Activated CD8-positive, alpha-beta memory T cell treated with anti-CD3 and anti-CD28 coated beads, Interleukin-2, amount 50 U/mL, for 24 hours (primary cell): ENCODE data around the gene SNTG2.

Experiments
- DNase-seq: peaks from one replicate; pipeline ENCODE4 v3.0.0-alpha.2; 2020; ENCODE audit errors: extremely low read depth

SNTG2 gene

DNA sequence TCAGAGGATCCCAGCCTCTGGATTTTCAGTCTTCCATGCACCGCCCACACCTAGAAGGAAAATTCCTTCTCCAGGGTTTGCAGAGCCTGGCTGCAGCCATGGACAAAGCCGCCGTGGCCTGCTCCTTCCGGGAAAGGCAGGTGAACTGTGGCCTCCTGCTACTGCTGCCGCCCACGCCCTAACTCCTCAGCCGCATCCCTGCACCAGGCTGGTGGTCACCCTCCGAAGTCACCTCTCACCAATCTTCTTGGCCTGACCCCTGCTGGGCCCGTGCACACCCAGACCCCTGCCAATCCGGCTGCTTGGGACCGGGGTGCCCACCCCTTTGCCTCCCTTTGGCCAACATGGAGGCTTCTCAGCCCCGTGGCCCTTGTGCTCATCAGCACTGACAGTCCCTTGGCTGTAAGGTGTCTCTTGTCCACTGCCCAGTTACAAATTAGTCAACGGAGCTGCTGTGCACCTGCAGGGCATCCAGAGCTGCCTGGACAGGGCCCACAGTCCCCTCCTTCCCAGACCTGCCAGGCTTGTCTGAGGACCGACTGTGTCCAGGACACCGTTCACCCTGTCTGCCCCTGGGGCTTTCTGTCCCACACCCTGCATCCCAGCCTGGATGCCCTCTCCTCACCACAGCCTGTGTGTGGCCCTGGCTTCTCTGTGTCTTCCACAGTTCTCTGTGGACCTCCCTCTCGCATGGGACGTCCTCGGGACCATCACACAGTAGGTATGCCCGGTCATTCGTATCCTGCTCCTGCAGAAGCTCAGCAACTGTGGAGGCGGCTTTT is 332.6 kb downstream of the SNTG2 start:
- DNase-seq = no peak

DNA sequence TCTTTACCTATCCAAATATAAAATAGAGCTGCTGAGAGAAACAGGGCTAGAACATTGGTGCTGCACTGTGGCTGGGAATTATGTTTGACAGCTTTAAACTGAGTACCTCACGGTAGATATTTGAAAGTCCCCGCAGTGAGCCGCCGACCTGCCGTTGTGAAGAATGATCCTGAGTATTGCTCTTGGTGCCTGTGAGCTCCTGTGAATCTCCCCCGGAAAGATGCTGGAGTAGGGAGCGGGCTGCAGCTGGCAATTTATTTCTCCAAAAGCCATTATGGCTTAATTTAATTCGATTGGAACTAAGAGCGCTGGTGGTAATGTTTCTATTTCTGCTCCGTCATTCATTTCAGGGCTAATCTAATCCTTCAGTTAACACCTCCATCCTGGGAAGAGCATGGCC is 333.2 kb downstream of the SNTG2 start:
- DNase-seq = no peak

DNA sequence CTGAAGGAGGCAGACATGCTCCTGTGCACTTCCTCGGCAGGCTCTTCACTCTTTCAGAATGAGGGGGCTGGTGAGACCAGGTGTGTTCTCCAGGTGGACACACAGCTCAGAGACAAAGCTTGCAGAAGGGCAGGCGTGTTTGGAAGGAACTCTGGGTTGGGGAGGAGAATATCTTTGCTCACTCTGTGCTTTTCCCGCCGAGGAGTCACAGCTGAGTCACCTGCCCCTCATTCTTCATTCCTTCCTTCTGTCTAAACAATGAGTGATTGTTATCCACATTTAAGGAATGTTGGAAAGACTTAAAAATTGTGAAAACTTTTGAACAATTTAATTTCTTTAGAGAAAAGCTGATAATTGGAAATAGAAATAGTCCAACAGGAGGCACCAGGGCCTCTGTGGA is 336.3 kb downstream of the SNTG2 start:
- DNase-seq = no peak

DNA sequence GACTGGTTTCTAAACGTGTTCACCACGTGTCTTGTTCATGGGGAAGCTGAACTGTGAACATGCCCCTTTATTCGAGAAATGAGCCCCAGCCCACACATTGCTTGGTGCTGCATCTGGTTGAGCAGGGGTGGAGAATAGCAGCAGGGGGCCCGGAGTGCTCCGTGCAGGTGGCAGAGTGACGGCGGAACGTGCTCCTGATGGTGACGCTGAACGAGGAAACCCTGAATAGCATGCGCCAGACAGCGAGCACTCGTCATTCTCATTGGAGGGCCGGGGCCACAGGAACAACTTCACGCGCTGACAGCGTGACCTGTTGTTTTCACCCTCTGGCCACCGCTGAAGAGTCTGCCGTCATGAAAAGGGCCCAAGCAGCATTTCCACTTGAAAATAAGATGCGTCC is 336.8 kb downstream of the SNTG2 start:
- DNase-seq = no peak

DNA sequence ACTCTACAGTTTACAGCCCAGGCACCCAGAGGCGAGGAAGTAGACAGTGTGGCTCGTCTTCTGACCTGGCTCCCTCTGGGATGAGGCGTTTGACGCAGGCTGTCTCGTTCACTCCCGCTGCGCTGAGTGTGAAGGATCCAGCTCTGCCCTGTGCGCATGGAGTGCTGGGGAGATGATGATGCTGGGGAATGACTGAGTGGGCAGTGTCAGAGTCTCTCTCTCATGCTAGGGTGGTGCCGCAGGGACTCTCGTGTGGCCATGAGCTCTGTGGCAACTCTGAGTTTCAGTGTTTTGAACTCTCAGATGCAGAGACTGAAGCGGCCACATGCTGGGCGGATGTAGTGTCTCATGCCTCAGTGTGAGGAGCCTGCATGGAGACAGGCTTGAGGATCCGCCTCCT is 344.3 kb downstream of the SNTG2 start:
- no peak for DNase-seq

DNA sequence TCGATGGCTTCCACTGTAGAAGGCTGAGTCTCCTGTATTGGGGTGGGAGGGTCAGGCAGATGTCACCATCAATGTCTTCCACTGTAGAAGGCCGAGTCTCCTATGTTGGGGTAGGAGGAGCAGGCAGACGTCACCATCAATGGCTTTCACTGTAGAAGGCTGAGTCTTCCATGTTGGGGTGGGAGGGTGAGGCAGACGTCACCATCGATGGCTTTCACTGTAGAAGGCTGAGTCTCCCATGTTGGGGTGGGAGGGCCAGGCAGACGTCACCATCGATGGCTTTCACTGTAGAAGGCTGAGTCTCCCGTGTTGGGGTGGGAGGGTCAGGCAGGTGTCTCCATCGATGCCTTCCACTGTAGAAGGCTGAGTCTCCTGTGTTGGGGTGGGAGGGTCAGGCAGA is 345.1 kb downstream of the SNTG2 start:
- DNase-seq = no peak

DNA sequence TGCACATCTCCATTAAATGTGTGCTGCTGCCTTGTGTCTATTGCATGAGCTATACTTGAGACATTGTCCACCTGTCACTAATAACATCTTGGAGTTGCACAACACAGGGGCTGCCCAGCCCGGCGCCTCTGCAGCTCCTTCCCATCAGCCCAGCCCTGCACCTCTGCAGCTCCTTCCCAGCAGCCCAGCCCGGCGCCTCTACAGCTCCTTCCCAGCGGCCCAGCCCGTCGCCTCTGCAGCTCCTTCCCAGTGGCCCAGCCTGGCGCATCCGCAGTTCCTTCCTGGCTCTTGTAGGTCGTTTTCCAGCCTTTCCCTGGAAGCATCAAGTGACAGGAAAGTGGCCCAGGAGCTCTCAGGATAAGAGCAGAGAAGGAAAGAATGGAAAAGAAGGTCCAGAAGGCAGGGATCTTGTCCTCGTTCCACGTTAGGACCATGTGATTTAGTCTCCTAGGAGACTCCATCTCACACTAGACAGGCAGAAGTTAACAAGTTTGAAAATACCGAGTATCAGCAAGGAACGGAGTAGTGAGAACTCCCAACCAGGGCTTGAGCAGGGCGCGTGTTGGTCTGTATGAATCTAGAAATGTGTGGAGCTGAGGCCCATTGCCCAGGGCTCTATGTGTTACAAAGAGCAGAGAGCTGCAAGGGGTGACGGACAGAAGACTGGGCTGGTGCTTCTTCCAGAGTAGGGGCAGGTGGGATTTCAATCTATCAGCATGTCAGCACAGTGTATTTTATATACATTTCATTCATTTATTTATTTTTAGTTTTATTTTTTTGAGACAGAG is 346.9 kb downstream of the SNTG2 start:
- no peak for DNase-seq

DNA sequence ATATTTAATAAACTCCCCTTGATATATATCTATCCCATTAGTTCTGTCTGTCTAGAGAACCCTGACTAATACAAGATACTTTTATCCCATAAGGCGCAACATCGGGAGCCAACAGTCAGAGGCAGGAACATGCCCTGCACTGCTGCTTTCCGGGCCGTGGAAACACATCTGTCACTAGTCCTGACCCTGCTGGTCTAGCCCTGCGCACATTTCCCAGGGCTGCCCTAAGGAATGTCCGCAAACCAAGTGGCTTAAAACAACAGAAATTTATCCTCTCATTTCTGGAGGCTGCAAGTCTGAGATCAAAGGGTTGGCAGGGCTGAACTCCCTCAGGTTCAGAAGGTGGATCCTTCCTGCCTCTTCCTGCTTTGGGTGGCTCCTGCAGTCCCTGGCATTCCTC is 348.4 kb downstream of the SNTG2 start:
- no peak for DNase-seq

DNA sequence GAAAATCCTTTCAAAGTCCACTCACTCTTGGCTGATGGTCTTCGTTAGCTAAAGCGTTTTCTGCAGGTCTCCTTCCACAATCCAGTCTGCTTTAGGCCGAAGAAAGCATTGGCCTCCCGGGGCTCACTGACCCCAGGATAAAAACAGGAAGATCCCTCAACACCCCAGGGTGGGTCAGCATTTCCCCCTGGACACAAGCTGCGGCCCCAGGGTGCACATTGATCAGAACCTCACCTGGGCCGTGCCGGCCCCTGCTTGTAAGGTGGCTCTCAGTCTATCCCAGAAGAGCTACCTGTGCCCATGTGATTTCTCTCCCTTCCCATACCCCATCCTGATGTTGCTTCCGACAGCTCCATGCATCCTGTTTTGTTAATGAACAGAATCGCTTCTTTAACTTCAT is 349.6 kb downstream of the SNTG2 start:
- no peak for DNase-seq

DNA sequence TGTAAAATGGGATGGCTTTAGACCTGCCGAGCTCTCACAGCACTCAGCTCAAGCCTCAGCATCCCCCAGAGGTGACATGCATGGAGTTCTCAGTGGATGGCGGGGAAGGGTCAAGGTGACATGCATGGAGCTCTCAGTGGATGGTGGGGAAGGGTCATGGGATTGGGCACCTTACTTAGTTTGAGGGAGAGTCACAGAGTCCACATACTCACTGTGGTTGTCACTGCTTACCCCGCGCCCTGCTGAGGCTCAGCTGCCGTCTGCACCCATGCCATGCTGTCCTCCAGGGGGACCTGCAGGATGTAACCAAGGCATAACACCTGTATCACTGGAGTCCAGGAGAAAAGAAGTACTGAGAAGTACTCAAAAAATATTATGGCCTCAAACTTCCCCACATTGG is 350.4 kb downstream of the SNTG2 start:
- DNase-seq = no peak

DNA sequence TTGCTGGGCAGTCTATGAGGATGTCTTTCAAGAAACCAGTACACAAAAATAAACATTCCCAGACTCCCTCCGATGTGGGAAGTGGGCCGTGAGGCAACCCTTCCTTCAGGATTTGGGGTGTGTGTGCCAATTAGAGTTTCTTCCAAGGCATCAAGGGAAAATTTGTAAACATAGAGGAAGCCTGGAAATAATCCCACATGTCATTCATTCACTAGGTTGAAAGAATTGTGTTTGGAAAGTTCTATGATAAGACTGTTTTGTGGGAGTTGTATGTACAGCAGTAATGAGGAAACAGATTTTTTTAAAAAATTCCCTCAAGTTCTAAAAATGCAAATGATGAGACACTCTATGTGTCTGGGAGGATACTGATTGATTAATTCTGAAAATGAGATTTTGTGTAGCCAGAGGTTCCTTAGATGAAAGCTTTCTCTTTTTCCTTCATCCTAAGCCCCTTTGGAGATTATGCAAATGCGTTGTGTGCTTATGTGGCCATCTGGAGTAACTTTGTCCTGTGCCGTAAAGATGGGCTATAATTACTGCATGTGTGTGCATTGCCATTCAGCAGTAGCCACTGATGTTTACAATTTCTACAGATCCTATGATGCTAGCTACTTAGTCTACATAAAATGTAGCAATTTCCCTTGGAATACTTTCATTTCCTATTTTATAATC is 354.8 kb downstream of the SNTG2 start:
- DNase-seq = no peak

DNA sequence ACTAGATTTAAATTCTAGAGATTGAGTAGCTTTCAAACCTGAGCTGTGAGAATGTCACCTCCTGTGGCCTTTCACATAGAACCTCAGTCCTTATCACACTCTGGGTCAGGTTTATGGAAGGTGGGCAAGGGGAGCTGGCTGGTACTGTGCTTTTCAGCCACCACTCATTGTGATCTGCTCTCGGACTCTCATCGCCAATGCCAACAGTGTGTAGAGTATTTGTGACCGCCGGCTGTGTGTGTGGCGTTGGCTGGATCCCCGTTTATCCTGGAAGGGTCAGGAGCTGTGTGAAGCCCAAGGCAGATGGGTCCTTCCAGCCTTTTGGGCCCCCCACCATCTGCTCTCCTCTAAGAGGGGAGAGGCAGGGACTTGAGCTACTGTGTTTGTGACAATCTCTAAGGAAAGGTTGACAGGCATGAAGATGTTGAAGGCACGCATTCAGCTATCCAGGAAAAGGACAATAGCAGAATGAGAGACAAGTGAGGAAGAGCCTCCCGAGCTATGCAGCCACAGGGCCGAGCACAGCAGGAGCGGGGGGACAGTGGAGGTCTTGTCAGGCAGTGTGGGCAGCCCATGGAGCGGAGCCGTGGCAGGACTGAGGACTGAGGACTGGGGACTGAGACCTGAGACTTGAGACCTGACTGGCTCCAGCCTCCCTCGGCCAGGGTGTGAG is 355.5 kb downstream of the SNTG2 start:
- no peak for DNase-seq

DNA sequence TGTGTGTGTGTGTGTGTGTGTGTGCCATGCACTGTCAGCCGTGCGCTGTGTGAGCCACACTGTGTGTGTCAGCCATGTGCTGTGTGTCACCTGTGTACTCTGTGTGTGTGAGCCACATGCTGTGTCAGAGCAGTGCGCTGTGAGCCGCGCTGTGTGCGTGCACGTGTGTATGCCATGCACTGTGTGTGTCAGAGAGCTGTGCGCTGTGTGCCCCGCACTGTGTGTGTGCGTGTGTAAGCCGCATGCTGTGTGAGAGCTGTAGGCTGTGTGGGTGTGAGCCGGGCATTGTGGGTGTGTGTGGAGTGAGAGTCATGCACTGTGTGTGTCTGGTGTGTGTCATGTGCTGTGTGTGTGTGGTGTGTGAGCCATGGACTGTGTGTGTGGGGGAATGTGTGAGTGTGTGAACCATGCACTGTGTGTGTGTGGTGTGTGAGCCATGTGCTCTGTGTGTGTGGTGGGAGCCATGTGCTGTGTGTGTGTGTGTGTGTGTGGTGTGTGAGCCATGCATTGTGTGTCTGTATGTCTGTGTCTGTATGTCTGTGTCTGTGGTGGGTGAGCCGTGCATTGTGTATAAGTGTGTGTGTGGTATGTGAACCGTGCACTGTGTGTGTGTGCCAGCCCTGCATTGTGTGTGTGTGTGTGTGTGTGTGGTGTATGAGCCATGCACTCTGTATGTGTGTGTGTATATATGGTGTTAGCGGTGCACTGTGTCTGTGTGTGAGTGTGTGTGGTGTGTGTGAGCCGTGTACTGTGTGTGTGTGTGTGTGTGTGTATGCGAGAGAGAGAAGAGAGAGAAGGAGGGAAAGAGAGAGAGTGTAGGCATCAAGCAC is 356.3 kb downstream of the SNTG2 start:
- DNase-seq = no peak

DNA sequence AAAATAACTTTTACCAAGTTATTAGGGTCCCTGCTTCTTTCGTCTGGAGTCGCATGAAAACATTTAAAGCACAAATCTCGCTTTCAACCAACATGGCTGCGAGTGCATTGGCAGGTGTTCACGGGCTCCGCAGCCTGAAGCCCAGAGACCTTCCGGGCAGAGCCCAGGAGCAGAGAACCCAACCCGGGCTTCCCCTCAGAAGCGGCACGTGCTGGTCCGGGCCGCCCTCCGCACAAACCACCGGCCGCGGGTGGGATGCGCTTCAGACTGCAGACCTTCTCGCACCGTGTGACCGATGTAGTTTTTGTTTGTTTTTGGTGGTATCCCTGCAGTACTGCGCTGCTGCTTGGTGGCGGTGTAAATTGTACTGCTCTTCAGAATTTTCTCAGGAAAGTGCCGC is 357.0 kb downstream of the SNTG2 start:
- DNase-seq = no peak

DNA sequence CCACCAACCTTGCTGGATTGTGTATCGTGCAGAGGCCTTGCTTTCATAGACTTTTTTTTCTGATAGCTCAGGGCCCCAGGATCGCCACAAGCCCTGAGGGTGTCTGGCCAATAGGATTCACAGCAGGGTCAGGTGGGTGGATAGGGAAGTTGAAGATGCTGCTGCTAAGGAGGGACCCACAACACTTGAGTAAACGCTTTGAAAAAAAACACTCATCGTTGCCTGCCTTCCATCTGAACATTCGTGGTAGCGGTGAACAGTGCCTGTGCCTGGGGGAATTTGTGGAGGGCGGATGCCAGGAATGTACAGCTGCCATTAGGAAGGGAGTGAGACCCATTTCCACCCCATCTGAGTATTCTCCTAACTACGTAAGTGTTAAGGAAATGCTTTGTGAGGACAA is 358.0 kb downstream of the SNTG2 start:
- DNase-seq = no peak

DNA sequence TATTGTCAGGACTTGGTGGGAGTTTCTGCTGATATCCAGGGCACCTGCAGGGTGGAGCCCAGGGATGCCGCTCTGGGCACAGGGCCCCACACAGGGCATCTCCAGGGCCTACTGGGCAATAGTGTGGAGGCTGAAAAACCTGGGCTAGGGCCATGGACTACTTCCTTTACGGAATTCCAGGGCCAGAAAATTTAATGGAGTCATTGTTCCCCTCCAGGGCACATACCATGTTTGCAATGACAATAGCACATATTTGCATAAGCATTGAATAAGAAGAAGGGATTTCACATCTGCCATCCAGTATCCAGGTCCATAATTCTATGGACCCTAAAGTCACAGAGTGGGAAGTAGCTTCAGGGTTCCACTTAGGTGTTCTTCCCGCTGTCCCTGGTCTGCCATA is 358.9 kb downstream of the SNTG2 start:
- no peak for DNase-seq

DNA sequence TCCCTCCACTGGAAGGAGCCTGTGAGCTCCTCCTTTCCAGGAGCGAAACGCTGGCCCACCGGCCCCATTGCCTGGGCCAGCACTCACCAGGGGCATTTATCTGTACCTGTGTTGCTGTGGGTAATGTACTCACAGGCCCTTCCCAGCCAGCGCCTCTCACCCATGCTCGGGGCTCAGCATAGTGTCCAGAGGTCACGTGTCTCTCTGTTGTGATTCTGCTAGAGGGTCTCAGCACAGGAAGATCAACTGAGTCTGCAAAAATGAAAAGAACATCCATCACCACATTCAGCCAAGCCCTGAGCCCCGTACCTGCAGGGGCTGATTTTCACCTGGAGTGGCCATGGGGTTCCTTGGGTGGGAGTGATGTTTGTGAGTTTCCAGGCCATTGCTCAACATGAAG is 359.6 kb downstream of the SNTG2 start:
- no peak for DNase-seq

DNA sequence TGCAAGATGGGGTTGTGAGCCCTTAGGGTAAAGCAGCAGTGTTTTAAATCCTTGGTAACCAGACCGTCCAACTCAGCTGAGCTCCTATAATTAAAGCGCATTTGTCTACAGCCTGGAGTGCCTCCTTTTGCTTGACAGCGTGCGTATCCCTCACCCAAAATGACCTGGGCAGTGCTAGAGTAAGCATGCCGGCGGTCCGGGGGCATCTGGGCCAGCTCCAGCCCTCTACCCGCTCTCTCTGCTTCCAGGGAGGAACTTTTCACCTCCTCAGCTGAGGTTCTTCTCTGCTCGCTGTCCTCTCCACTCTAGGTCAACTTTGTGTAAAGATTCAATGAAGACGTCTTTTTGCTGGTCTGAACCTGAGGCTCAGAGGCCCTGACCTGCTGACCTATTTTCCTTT is 360.2 kb downstream of the SNTG2 start:
- DNase-seq = no peak

DNA sequence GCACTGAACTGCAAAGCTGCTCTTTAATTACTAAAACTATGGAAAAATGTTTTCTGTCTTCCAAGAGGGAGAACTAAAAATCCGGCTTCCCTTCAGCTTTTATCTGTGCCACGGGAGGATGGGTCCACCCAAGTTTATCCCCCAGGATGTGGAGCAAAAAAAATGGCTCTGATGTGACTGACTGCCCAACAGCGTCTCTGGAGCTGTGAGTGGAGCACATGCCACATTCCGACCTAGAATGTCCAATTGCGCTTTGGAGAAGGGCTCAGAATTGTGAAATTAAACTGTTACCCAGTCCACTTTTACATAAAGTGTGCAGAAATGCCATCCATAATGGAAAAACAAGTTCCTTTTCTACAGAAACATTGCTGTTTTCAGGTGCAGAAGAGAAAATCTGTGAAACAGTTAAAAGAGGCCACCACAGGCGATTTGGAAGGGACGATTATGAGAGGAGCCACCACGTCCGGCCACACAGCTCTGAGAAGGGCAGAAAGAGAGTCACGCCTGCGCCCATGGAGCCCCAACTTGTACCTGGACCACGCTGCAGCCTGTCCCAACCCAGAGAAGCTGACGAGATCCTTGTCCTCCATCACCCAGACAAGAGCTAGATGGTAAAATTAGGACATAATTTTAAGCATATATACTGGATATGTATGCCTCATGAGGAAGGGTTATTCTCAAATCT is 362.7 kb downstream of the SNTG2 start:
- DNase-seq = no peak

DNA sequence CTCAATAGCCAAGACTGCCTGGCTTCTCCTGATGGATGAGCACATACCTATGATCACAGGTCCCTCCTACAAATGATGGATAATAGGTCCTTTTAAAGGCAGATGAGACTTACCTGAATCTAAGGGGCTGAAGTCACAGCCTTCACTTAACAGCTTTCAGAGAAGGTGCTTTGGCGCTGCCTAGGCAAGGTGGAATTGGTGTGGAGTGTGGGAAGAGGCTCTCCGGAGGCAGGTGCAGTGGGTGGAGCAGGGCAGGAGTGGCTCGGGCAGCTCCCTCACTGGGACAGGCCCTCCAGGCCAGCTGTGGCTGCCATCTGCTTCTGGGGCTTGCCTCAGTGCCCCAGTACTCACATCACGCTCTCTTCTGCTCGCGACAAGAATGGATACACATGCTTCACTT is 363.6 kb downstream of the SNTG2 start:
- DNase-seq = no peak
